Esophagus muscularis mucosa (tissue), 4 donors: ENCODE results near the gene MT1B. TPM values are rescaled to one million over a fixed set of nuclear protein-coding genes. Genes with fewer than 3 reads are reported as not detected.
A peak's percentile ranks its signal among the peaks of the same experiment; 100 is the strongest.

Experiments
- DNase-seq: peaks from one replicate; pipeline ENCODE4 v3.0.0-alpha.2; 2017; ENCODE audit errors: extremely low spot score
- H3K27ac ChIP-seq, 4 donors: fragments of 200-600 bp; sonication (generic); replicated peaks in 1 of 4; 1 replicate in 3 of 4; 2 replicates in 1 of 4; pipeline ENCODE4 v1.5.1; 2016 to 2019; ENCODE audit warnings: mild to moderate bottlenecking in 1 of 4
- H3K27me3 ChIP-seq, 4 donors: fragments of 200-600 bp; sonication (generic); one replicate each; pipeline versions ENCODE4 v1.5.1 to v1.6.0; 2016 to 2019
- H3K36me3 ChIP-seq, 4 donors: fragments of 200-600 bp; sonication (generic); one replicate each; pipeline ENCODE4 v1.5.1; 2016 to 2019
- H3K4me1 ChIP-seq, 4 donors: fragments of 200-600 bp; sonication (generic); one replicate each; pipeline ENCODE4 v1.5.1; 2016 to 2019
- H3K4me3 ChIP-seq, 4 donors: fragments of 200-600 bp; sonication (generic); 1 replicate in 2 of 4; 2 replicates in 2 of 4; pipeline ENCODE4 v1.5.1; 2016 to 2019; ENCODE audit warnings: mild to moderate bottlenecking in 4 of 4, moderate library complexity in 1 of 4
- H3K9me3 ChIP-seq, 4 donors: fragments of 200-600 bp; sonication (generic); 1 replicate in 3 of 4; 2 replicates in 1 of 4; pipeline ENCODE4 v1.5.1; 2016 to 2019
- CTCF ChIP-seq, 3 experiments: fragments of 200-600 bp in 2 of 3; fragments of 450-650 bp in 1 of 3; sonication (generic) in 2 of 3; IDR thresholded peaks; one replicate each; pipeline ENCODE4 v1.5.1; 2017 to 2019; ENCODE audit warnings: antibody characterized with exemption in 3 of 3, mild to moderate bottlenecking in 2 of 3, moderate library complexity in 1 of 3
- EP300 ChIP-seq: sonication (generic); formaldehyde crosslinking; IDR thresholded peaks from one replicate; pipeline ENCODE4 v1.6.1; 2017; ENCODE audit warnings: antibody characterized with exemption
- POLR2A ChIP-seq: fragments of 450-650 bp; IDR thresholded peaks from one replicate; pipeline ENCODE4 v1.6.1; 2017; ENCODE audit warnings: antibody characterized with exemption, moderate library complexity, mild to moderate bottlenecking, low read depth
- POLR2AphosphoS5 ChIP-seq, 2 donors: sonication (generic); formaldehyde crosslinking; IDR thresholded peaks; one replicate each; pipeline ENCODE4 v1.6.1; 2017; ENCODE audit warnings: antibody characterized with exemption in 2 of 2
- WGBS: methylation state at CpG from one replicate; pipeline ENCODE4 v1.1.5; 2018; 5-methylcytosine and 5-hydroxymethylcytosine counted together
- intact Hi-C: fragments of 100-400 bp; cut with DNase I; formaldehyde crosslinking; loops from one replicate; pipeline ENCODE4 v1.15.1; 2023
- total RNA-seq, 4 donors: library from RNA; depleted of rRNA; stranded (reverse); fragments of >200 nt; gene quantifications; one replicate each; pipeline versions ENCODE4 v1.1.0 to v1.2.1, GENCODE V29; 2016

Gene MT1B
- total RNA-seq, 4 donors from 2014 or later: not detected

- TF ChIP-seq EP300: no peak
- TF ChIP-seq POLR2A: no peak
- TF ChIP-seq POLR2AphosphoS5 (IDR thresholded peaks at IDR 0.05): no peak
- no peak for TF ChIP-seq CTCF (IDR thresholded peaks at IDR 0.05)
- Histone ChIP-seq H3K36me3 (no peaks in the 10 kb centered on the region), H3K9me3 (no peaks in the 10 kb centered on the region), H3K4me1 (peaks cover 5 to 23% (median 19%) of the 10 kb centered on the region in 4 donors), H3K27me3 (peaks cover 0 to 98% (median 5%) of the 10 kb centered on the region in 4 donors), H3K27ac (no peak overlapping the region), H3K4me3 (peak overlapping the region; percentile 38 to 55 (median 42))
- 58% methylated on average over 5 of the region's 5 CpGs for WGBS
- intact Hi-C loops: no loop called here
- no peak for DNase-seq
Observed at GRCh38 chr16:56643833-56644232, 7.9 kb upstream of the MT1B start.

- Histone ChIP-seq H3K4me1 (peaks cover 0 to 21% (median 14%) of the 10 kb centered on the region in 4 donors), H3K36me3 (no peaks in the 10 kb centered on the region), H3K9me3 (no peaks in the 10 kb centered on the region), H3K27me3 (peaks cover 0 to 90% (median 5%) of the 10 kb centered on the region in 4 donors), H3K27ac (no peak overlapping the region), H3K4me3 (no peak overlapping the region)
- no peak for TF ChIP-seq POLR2A
- intact Hi-C loops: no loop called here
- WGBS: 89% methylated on average over 1 of the region's 1 CpG
- no peak for DNase-seq
Observed at GRCh38 chr16:56645311-56645710, 6.4 kb upstream of the MT1B start.

GRCh38 chr16:56645838-56646237 is 5.8 kb upstream of the MT1B start:
- TF ChIP-seq EP300 (no peak), POLR2AphosphoS5 (IDR thresholded peaks at IDR 0.05) (no peak), POLR2A (no peak), CTCF (IDR thresholded peaks at IDR 0.05) (no peak)
- WGBS: 10% methylated on average over 1 of the region's 1 CpG
- Histone ChIP-seq H3K36me3 (no peaks in the 10 kb centered on the region), H3K27ac (no peak overlapping the region), H3K4me3 (no peak overlapping the region), H3K9me3 (no peaks in the 10 kb centered on the region), H3K4me1 (peaks cover 0 to 20% (median 14%) of the 10 kb centered on the region in 4 donors), H3K27me3 (peaks cover 0 to 88% (median 5%) of the 10 kb centered on the region in 4 donors)
- DNase-seq: no peak
- intact Hi-C loops: no loop called here

GRCh38 chr16:56647641-56648431 is 3.9 kb upstream of the MT1B start:
- H3K27me3 ChIP-seq: peaks cover 0 to 81% (median 5%) of the 10 kb centered on the region in 4 donors
- intact Hi-C loops: no loop called here
- no peak overlapping the region for H3K27ac ChIP-seq
- no peak for DNase-seq
- TF ChIP-seq EP300 (no peak), POLR2A (no peak), POLR2AphosphoS5 (IDR thresholded peaks at IDR 0.05) (no peak), CTCF (IDR thresholded peaks at IDR 0.05) (no peak)
- peaks cover 0 to 15% (median 12%) of the 10 kb centered on the region in 4 donors for H3K4me1 ChIP-seq
- no peak overlapping the region for H3K4me3 ChIP-seq
- H3K9me3 ChIP-seq: no peaks in the 10 kb centered on the region
- no peaks in the 10 kb centered on the region for H3K36me3 ChIP-seq
- 47% methylated on average over 10 of the region's 33 CpGs for WGBS

- 100% methylated on average over 2 of the region's 2 CpGs for WGBS
- peaks cover 0 to under 1% (median 0%) of the 10 kb centered on the region in 4 donors for H3K4me1 ChIP-seq
- intact Hi-C loops: no loop called here
- H3K27me3 ChIP-seq: peaks cover 0 to 67% (median 5%) of the 10 kb centered on the region in 4 donors
- no peak for DNase-seq
- no peak overlapping the region for H3K4me3 ChIP-seq
- H3K36me3 ChIP-seq: no peaks in the 10 kb centered on the region
- no peak overlapping the region for H3K27ac ChIP-seq
- no peak for TF ChIP-seq POLR2A
- H3K9me3 ChIP-seq: no peaks in the 10 kb centered on the region
Observed at GRCh38 chr16:56649271-56649670, 2.4 kb upstream of the MT1B start.

GRCh38 chr16:56649820-56650219 is 1.9 kb upstream of the MT1B start:
- peaks cover 0 to 62% (median 5%) of the 10 kb centered on the region in 4 donors for H3K27me3 ChIP-seq
- no peaks in the 10 kb centered on the region for H3K4me1 ChIP-seq
- H3K36me3 ChIP-seq: no peaks in the 10 kb centered on the region
- no peak overlapping the region for H3K4me3 ChIP-seq
- intact Hi-C loops: no loop called here
- DNase-seq: no peak
- 79% methylated on average over 3 of the region's 3 CpGs for WGBS
- TF ChIP-seq POLR2A (no peak), POLR2AphosphoS5 (IDR thresholded peaks at IDR 0.05) (no peak), EP300 (no peak), CTCF (IDR thresholded peaks at IDR 0.05) (no peak)
- no peak overlapping the region for H3K27ac ChIP-seq
- no peaks in the 10 kb centered on the region for H3K9me3 ChIP-seq
